Caco-2 (cell line): Measurements from ENCODE around the gene KRTCAP2. TPM values are rescaled to one million over a fixed set of nuclear protein-coding genes. Genes with fewer than 3 reads are reported as not detected.
A peak's percentile ranks its signal among the peaks of the same experiment; 100 is the strongest.
"Not testable (repeated sequence)": the region's sequence is repeated elsewhere in the genome, so short reads cannot be mapped to it uniquely, and the experiment has no call there.

Experiments used
- BruUV-seq: library from RNA; stranded (reverse); fragments of 400-500 nt; replicated peaks from 2 replicates; lab custom pipeline; 2021; lab: Mats Ljungman, UMichigan
- CTCF ChIA-PET: fragments of 300-600 bp; sonication (Branson Sonifier 250); formaldehyde crosslinking; loops from one replicate; lab custom pipeline; 2022; ENCODE audit warnings: antibody characterized with exemption; lab: Charles Lee
- POLR2A ChIA-PET: fragments of 300-600 bp; sonication (Branson Sonifier 250); formaldehyde crosslinking; loops from one replicate; lab custom pipeline; 2022; ENCODE audit warnings: antibody characterized with exemption; lab: Charles Lee
- DNase-seq, 2 experiments: peaks; one replicate each; pipeline versions ENCODE4 v3.0.0 to v3.0.0-alpha.2; 2020 to 2022
- H3K27me3 ChIP-seq: replicated peaks from 2 replicates; pipeline ENCODE4 v1.6.0; 2011; ENCODE audit warnings: low read length; ENCODE audit not compliant: control insufficient read depth, insufficient read depth
- H3K36me3 ChIP-seq: 2 replicates; pipeline ENCODE4 v1.5.1; 2011; ENCODE audit warnings: low read length; ENCODE audit not compliant: control insufficient read depth, insufficient read depth
- H3K4me1 ChIP-seq: fragments of 250-450 bp; sonication (Bioruptor Pico); 2 replicates; pipeline ENCODE4 v1.5.1; 2020; ENCODE audit warnings: mild to moderate bottlenecking
- H3K4me3 ChIP-seq: 2 replicates; pipeline ENCODE4 v1.5.1; 2011; ENCODE audit warnings: low read depth, mild to moderate bottlenecking, control low read depth, low read length
- H3K9me3 ChIP-seq: fragments of 250-450 bp; sonication (Bioruptor Pico); 2 replicates; pipeline ENCODE4 v1.5.1; 2020; ENCODE audit warnings: mild to moderate bottlenecking, moderate library complexity
- H3K27ac Mint-ChIP-seq: one replicate; pipeline ENCODE4 v1.8.0; 2022; ENCODE audit warnings: mixed read lengths; ENCODE audit not compliant: unreplicated experiment
- H3K27me3 Mint-ChIP-seq: one replicate; pipeline ENCODE4 v1.8.0; 2022; ENCODE audit warnings: mixed read lengths; ENCODE audit not compliant: insufficient read depth, unreplicated experiment
- H3K36me3 Mint-ChIP-seq: one replicate; pipeline ENCODE4 v1.8.0; 2022; ENCODE audit warnings: mild to moderate bottlenecking, mixed read lengths; ENCODE audit not compliant: insufficient read depth, unreplicated experiment
- H3K4me1 Mint-ChIP-seq: one replicate; pipeline ENCODE4 v1.8.0; 2022; ENCODE audit warnings: low read depth, mixed read lengths; ENCODE audit not compliant: unreplicated experiment
- H3K4me3 Mint-ChIP-seq: one replicate; pipeline ENCODE4 v1.8.0; 2022; ENCODE audit warnings: mild to moderate bottlenecking, moderate library complexity, mixed read lengths; ENCODE audit not compliant: unreplicated experiment
- H3K9me3 Mint-ChIP-seq: one replicate; pipeline ENCODE4 v1.8.0; 2022; ENCODE audit warnings: mixed read lengths; ENCODE audit not compliant: unreplicated experiment
- CTCF ChIP-seq, 2 experiments: fragments of 200-600 bp in 1 of 2; IDR thresholded peaks; 1 replicate in 1 of 2; 2 replicates in 1 of 2; pipeline versions ENCODE4 v1.5.1 to v1.8.0; 2011 to 2022; ENCODE audit warnings: antibody characterized with exemption in 1 of 2, control low read depth in 1 of 2, inconsistent platforms in 1 of 2, low read depth in 1 of 2, low read length in 1 of 2, mild to moderate bottlenecking in 1 of 2, moderate library complexity in 1 of 2; ENCODE audit not compliant: insufficient read depth in 1 of 2, severe bottlenecking in 1 of 2, unreplicated experiment in 1 of 2
- intact Hi-C: fragments of 100-400 bp; cut with micrococcal nuclease; formaldehyde crosslinking; loops from one replicate; pipeline ENCODE4 v1.10.0; 2022; ENCODE audit not compliant: unreplicated experiment
- total RNA-seq: library from RNA; stranded (reverse); gene quantifications from 2 replicates; pipeline ENCODE4 v1.2.3, GENCODE V29; 2022

Gene KRTCAP2
- total RNA-seq, 1 experiment from 2014 or later, result 215 TPM

- Mint-ChIP-seq H3K36me3 (peaks cover 9% of the 10 kb centered on the region), H3K27ac (peak overlapping the region; percentile 47), H3K4me1 (peaks cover 10% of the 10 kb centered on the region), H3K9me3 (no peaks in the 10 kb centered on the region), H3K27me3 (no peaks in the 10 kb centered on the region), H3K4me3 (peak overlapping the region; percentile 66)
- peak; percentile 64 to 68 for DNase-seq
- Histone ChIP-seq H3K4me1 (peaks cover 5% of the 10 kb centered on the region), H3K4me3 (peak overlapping the region; percentile 29), H3K36me3 (no peaks in the 10 kb centered on the region; the same call in 1 of the 2 replicates), H3K27me3 (no peaks in the 10 kb centered on the region), H3K9me3 (no peaks in the 10 kb centered on the region)
- CTCF ChIA-PET, result interaction anchor here (0.9 to 1.5 kb wide), 3 partner anchors 12 to 32 kb away, joined by 3 to 4 read pairs (median 4); no protein-coding TSS in a partner anchor
- no TSS peak for BruUV-seq
- POLR2A ChIA-PET, result interaction anchor here (0.8 kb wide), 1 partner anchor 10 kb away, joined by 4 read pairs; no protein-coding TSS in a partner anchor
- no peak for TF ChIP-seq CTCF (IDR thresholded peaks at IDR 0.05; ENCODE audit: insufficient read depth in 1 of 2, low read depth in 1 of 2, low read length in 1 of 2, severe bottlenecking in 1 of 2, unreplicated experiment in 1 of 2)
- intact Hi-C loops, result no loop called here
Measured at GRCh38 chr1:155218854-155219591, 45.9 kb upstream of the KRTCAP2 start.

GRCh38 chr1:155214702-155215101 is 41.6 kb upstream of the KRTCAP2 start:
- DNase-seq, H3K27me3 Mint-ChIP-seq, CTCF ChIA-PET, H3K27ac Mint-ChIP-seq, H3K4me1 ChIP-seq, H3K4me3 ChIP-seq, H3K36me3 ChIP-seq, H3K9me3 ChIP-seq, BruUV-seq, H3K9me3 Mint-ChIP-seq, H3K36me3 Mint-ChIP-seq, H3K4me3 Mint-ChIP-seq, H3K27me3 ChIP-seq, intact Hi-C loops, POLR2A ChIA-PET: not testable (repeated sequence)
- peaks cover 14% of the 10 kb centered on the region for H3K4me1 Mint-ChIP-seq

GRCh38 chr1:155212051-155212440 is 38.9 kb upstream of the KRTCAP2 start:
- H3K4me3 ChIP-seq, CTCF ChIA-PET, H3K9me3 Mint-ChIP-seq, BruUV-seq, POLR2A ChIA-PET, H3K9me3 ChIP-seq, DNase-seq, H3K27me3 Mint-ChIP-seq, H3K27me3 ChIP-seq, intact Hi-C loops, H3K27ac Mint-ChIP-seq, H3K4me3 Mint-ChIP-seq, H3K36me3 ChIP-seq: not testable (repeated sequence)
- H3K4me1 ChIP-seq, result peaks cover 10% of the 10 kb centered on the region
- Mint-ChIP-seq H3K36me3 (peaks cover 21% of the 10 kb centered on the region), H3K4me1 (peaks cover 12% of the 10 kb centered on the region)

GRCh38 chr1:155211381-155212050 is 38.4 kb upstream of the KRTCAP2 start:
- H3K4me3 ChIP-seq, intact Hi-C loops, H3K9me3 ChIP-seq, H3K27me3 Mint-ChIP-seq, H3K36me3 ChIP-seq, H3K4me3 Mint-ChIP-seq, CTCF ChIA-PET, H3K27me3 ChIP-seq, POLR2A ChIA-PET, H3K27ac Mint-ChIP-seq, H3K9me3 Mint-ChIP-seq, BruUV-seq, DNase-seq: not testable (repeated sequence)
- Mint-ChIP-seq H3K36me3 (peaks cover 21% of the 10 kb centered on the region), H3K4me1 (peaks cover 16% of the 10 kb centered on the region)
- H3K4me1 ChIP-seq, result peaks cover 15% of the 10 kb centered on the region
